HEK293 (cell line): ENCODE data around the gene NAPSA.

Experiments
- CTCF ChIA-PET: fragments of 350-600 bp; formaldehyde crosslinking; extraction: SDS; loops from one replicate; lab custom pipeline; 2021; ENCODE audit warnings: antibody characterized with exemption; lab: Yijun Ruan, JAX
- POLR2A ChIA-PET: fragments of 300-600 bp; formaldehyde crosslinking; extraction: SDS; loops from one replicate; lab custom pipeline; 2020; ENCODE audit warnings: antibody characterized with exemption, inconsistent platforms; lab: Yijun Ruan, JAX
- H3K27ac ChIP-seq: fragments of 200-500 bp; sonication (Bioruptor generic); 2 replicates; pipeline ENCODE4 v1.5.1; 2014; ENCODE audit warnings: low read depth, low read length, control low read depth, inconsistent platforms; ENCODE audit errors: extremely low read depth
- H3K36me3 ChIP-seq, 2 experiments: fragments of 200-500 bp in 1 of 2; sonication (Bioruptor generic) in 1 of 2; 1 replicate in 1 of 2; 2 replicates in 1 of 2; pipeline ENCODE4 v1.5.1; 2014 to 2017; ENCODE audit warnings: inconsistent platforms in 2 of 2, low read length in 2 of 2; ENCODE audit not compliant: control insufficient read depth in 2 of 2, insufficient read depth in 1 of 2
- H3K4me1 ChIP-seq: fragments of 200-500 bp; sonication (Bioruptor generic); 2 replicates; pipeline ENCODE4 v1.5.1; 2014; ENCODE audit warnings: mild to moderate bottlenecking, low read length, inconsistent platforms; ENCODE audit not compliant: control insufficient read depth, insufficient read depth
- H3K4me3 ChIP-seq: 2 replicates; pipeline ENCODE4 v1.5.1; 2011; ENCODE audit warnings: low read depth, mild to moderate bottlenecking, control low read depth, low read length, moderate library complexity
- H3K9me3 ChIP-seq: fragments of 200-500 bp; sonication (Bioruptor generic); 2 replicates; pipeline ENCODE4 v1.5.1; 2014; ENCODE audit warnings: low read depth, low read length, inconsistent platforms; ENCODE audit not compliant: control insufficient read depth, insufficient read depth
- BCL11A ChIP-seq: fragments of 450-650 bp; formaldehyde crosslinking; IDR thresholded peaks from 2 replicates; pipeline ENCODE4 v1.5.1; 2016; ENCODE audit warnings: low read depth, missing biosample characterization, missing genetic modification characterization
- ELK4 ChIP-seq: IDR thresholded peaks from 2 replicates; pipeline ENCODE4 v1.6.1; 2011; ENCODE audit warnings: mild to moderate bottlenecking, low read depth, low read length, borderline replicate concordance
- HOXC10 ChIP-seq: sonication (generic); formaldehyde crosslinking; IDR thresholded peaks from 2 replicates; pipeline ENCODE4 v1.8.1; 2023; ENCODE audit warnings: mild to moderate bottlenecking, missing genetic modification reagents
- KLF17 ChIP-seq: fragments of 450-650 bp; formaldehyde crosslinking; IDR thresholded peaks from 2 replicates; pipeline ENCODE4 v1.5.1; 2016; ENCODE audit warnings: missing biosample characterization, missing genetic modification characterization
- KLF7 ChIP-seq: fragments of 450-650 bp; formaldehyde crosslinking; IDR thresholded peaks from 2 replicates; pipeline ENCODE4 v1.5.1; 2016; ENCODE audit warnings: missing biosample characterization, missing genetic modification characterization, borderline replicate concordance
- KLF9 ChIP-seq: fragments of 450-650 bp; formaldehyde crosslinking; IDR thresholded peaks from 2 replicates; pipeline ENCODE4 v1.5.1; 2016; ENCODE audit warnings: missing biosample characterization, missing genetic modification characterization, low read depth
- OSR2 ChIP-seq: fragments of 450-650 bp; formaldehyde crosslinking; IDR thresholded peaks from 2 replicates; pipeline ENCODE4 v1.5.1; 2016; ENCODE audit warnings: missing biosample characterization, missing genetic modification characterization
- ZBTB10 ChIP-seq: fragments of 450-650 bp; formaldehyde crosslinking; IDR thresholded peaks from 2 replicates; pipeline ENCODE4 v1.5.1; 2016; ENCODE audit warnings: missing biosample characterization, missing genetic modification characterization
- ZBTB7A ChIP-seq: fragments of 450-650 bp; formaldehyde crosslinking; IDR thresholded peaks from 2 replicates; pipeline ENCODE4 v1.5.1; 2016; ENCODE audit warnings: low read depth, missing biosample characterization, missing genetic modification characterization
- ZNF140 ChIP-seq: fragments of 450-650 bp; formaldehyde crosslinking; IDR thresholded peaks from 2 replicates; pipeline ENCODE4 v1.5.1; 2016; ENCODE audit warnings: missing biosample characterization, missing genetic modification characterization
- ZNF169 ChIP-seq: fragments of 450-650 bp; formaldehyde crosslinking; IDR thresholded peaks from 2 replicates; pipeline ENCODE4 v1.5.1; 2016; ENCODE audit warnings: missing biosample characterization, missing genetic modification characterization
- ZNF221 ChIP-seq: fragments of 450-650 bp; formaldehyde crosslinking; IDR thresholded peaks from 2 replicates; pipeline ENCODE4 v1.5.1; 2017; ENCODE audit warnings: missing biosample characterization, missing genetic modification characterization, borderline replicate concordance
- ZNF266 ChIP-seq: fragments of 450-650 bp; formaldehyde crosslinking; IDR thresholded peaks from 2 replicates; pipeline ENCODE4 v1.5.1; 2016; ENCODE audit warnings: missing biosample characterization, missing genetic modification characterization, low read depth
- ZNF366 ChIP-seq: fragments of 450-650 bp; formaldehyde crosslinking; conservative IDR thresholded peaks from 2 replicates; pipeline ENCODE4 v1.5.1; 2016; ENCODE audit warnings: missing biosample characterization, missing genetic modification characterization
- ZNF37A ChIP-seq: fragments of 450-650 bp; IDR thresholded peaks from 2 replicates; pipeline ENCODE4 v1.5.1; 2018; ENCODE audit warnings: missing biosample characterization, missing genetic modification characterization
- ZNF433 ChIP-seq: fragments of 450-650 bp; formaldehyde crosslinking; IDR thresholded peaks from 2 replicates; pipeline ENCODE4 v1.5.1; 2016; ENCODE audit warnings: missing biosample characterization, missing genetic modification characterization, low read depth
- ZNF510 ChIP-seq: fragments of 450-650 bp; formaldehyde crosslinking; IDR thresholded peaks from 2 replicates; pipeline ENCODE4 v1.5.1; 2018; ENCODE audit warnings: mild to moderate bottlenecking, missing genetic modification characterization, missing biosample characterization; ENCODE audit not compliant: insufficient replicate concordance
- ZNF518A ChIP-seq: fragments of 450-650 bp; formaldehyde crosslinking; conservative IDR thresholded peaks from 2 replicates; pipeline ENCODE4 v1.5.1; 2016; ENCODE audit warnings: low read depth, missing biosample characterization, missing genetic modification characterization
- ZNF521 ChIP-seq: fragments of 450-650 bp; formaldehyde crosslinking; IDR thresholded peaks from 2 replicates; pipeline ENCODE4 v1.5.1; 2017; ENCODE audit warnings: missing biosample characterization, mild to moderate bottlenecking, missing genetic modification characterization
- ZNF530 ChIP-seq: fragments of 450-650 bp; formaldehyde crosslinking; IDR thresholded peaks from 2 replicates; pipeline ENCODE4 v1.5.1; 2016; ENCODE audit warnings: low read depth, missing biosample characterization, missing genetic modification characterization
- ZNF600 ChIP-seq: fragments of 450-650 bp; formaldehyde crosslinking; IDR thresholded peaks from 2 replicates; pipeline ENCODE4 v1.5.1; 2016; ENCODE audit warnings: missing biosample characterization, missing genetic modification characterization
- ZNF621 ChIP-seq: fragments of 450-650 bp; formaldehyde crosslinking; IDR thresholded peaks from 2 replicates; pipeline ENCODE4 v1.5.1; 2017; ENCODE audit warnings: missing biosample characterization, missing genetic modification characterization
- ZNF629 ChIP-seq: fragments of 450-650 bp; formaldehyde crosslinking; IDR thresholded peaks from 2 replicates; pipeline ENCODE4 v1.5.1; 2017; ENCODE audit warnings: missing biosample characterization, missing genetic modification characterization
- ZNF639 ChIP-seq: fragments of 450-650 bp; formaldehyde crosslinking; IDR thresholded peaks from 2 replicates; pipeline ENCODE4 v1.5.1; 2016; ENCODE audit warnings: missing biosample characterization, missing genetic modification characterization
- ZNF701 ChIP-seq: fragments of 450-650 bp; formaldehyde crosslinking; IDR thresholded peaks from 2 replicates; pipeline ENCODE4 v1.5.1; 2016; ENCODE audit warnings: missing biosample characterization, missing genetic modification characterization
- ZNF707 ChIP-seq: fragments of 450-650 bp; formaldehyde crosslinking; IDR thresholded peaks from 2 replicates; pipeline ENCODE4 v1.5.1; 2016; ENCODE audit warnings: missing biosample characterization, missing genetic modification characterization
- ZNF776 ChIP-seq: fragments of 450-650 bp; formaldehyde crosslinking; IDR thresholded peaks from 2 replicates; pipeline ENCODE4 v1.5.0; 2017; ENCODE audit warnings: missing biosample characterization, missing genetic modification characterization, borderline replicate concordance
- ZNF792 ChIP-seq: fragments of 450-650 bp; formaldehyde crosslinking; IDR thresholded peaks from 2 replicates; pipeline ENCODE4 v1.5.1; 2016; ENCODE audit warnings: missing biosample characterization, missing genetic modification characterization

Gene NAPSA

GRCh38 chr19:50406156-50406820 is 40.8 kb upstream of the NAPSA start:
- H3K27ac ChIP-seq, result no peak overlapping the region
- H3K9me3 ChIP-seq, result no peaks in the 10 kb centered on the region
- H3K4me3 ChIP-seq, result no peak overlapping the region
- CTCF ChIA-PET, result interaction anchor here (0.5 kb wide), 1 partner anchor 49 kb away, joined by 3 read pairs; no protein-coding TSS in a partner anchor
- POLR2A ChIA-PET, result no interaction called here
- H3K4me1 ChIP-seq, result no peaks in the 10 kb centered on the region
- H3K36me3 ChIP-seq, result peaks cover 35 to 81% of the 10 kb centered on the region in 2 experiments
- no peak for TF ChIP-seq ZNF521 (tag by site-specific recombination)
- TF ChIP-seq ELK4, result no peak
- TF ChIP-seq ZNF433 (tag by site-specific recombination), result no peak
- TF ChIP-seq ZNF221 (tag by site-specific recombination), result no peak
- no peak for TF ChIP-seq ZNF621
- peak; percentile 56; the same call in 1 of the 2 replicates for TF ChIP-seq ZBTB10 (tag by site-specific recombination)
- no peak for TF ChIP-seq ZNF776
- no peak for TF ChIP-seq ZNF37A (tag by site-specific recombination)
- no peak for TF ChIP-seq ZNF266 (tag by site-specific recombination)
- TF ChIP-seq ZNF600 (tag by site-specific recombination), result no peak
- no peak for TF ChIP-seq ZNF518A
- no peak for TF ChIP-seq KLF7
- TF ChIP-seq ZNF140 (tag by site-specific recombination), result no peak
- TF ChIP-seq ZNF639 (tag by site-specific recombination), result no peak
- TF ChIP-seq ZNF629 (tag by site-specific recombination), result no peak
- no peak for TF ChIP-seq ZNF701 (tag by site-specific recombination)
- TF ChIP-seq OSR2 (tag by site-specific recombination), result no peak
- no peak for TF ChIP-seq KLF9 (tag by site-specific recombination)
- no peak for TF ChIP-seq ZNF510 (tag by site-specific recombination)
- TF ChIP-seq HOXC10, result no peak
- no peak for TF ChIP-seq ZNF707 (tag by site-specific recombination)
- no peak for TF ChIP-seq ZNF530
- TF ChIP-seq KLF17 (tag by site-specific recombination), result no peak
- no peak for TF ChIP-seq ZNF792
- TF ChIP-seq ZNF366 (tag by site-specific recombination), result no peak
- peak; percentile 100 for TF ChIP-seq BCL11A
- TF ChIP-seq ZNF169 (tag by site-specific recombination), result no peak
- 0 out of 2 replicates have a peak, but pooled peaks have one; percentile 50 for TF ChIP-seq ZBTB7A
